SK-N-MC (cell line): ENCODE measurements around the gene CLIC4.

Source experiments
- EZH2 ChIP-seq: fragments of 200-600 bp; sonication (generic); IDR thresholded peaks from one replicate; pipeline ENCODE4 v1.6.1; 2017; ENCODE audit warnings: antibody characterized with exemption
- FOXP2 ChIP-seq: optimal IDR thresholded peaks from 2 replicates; pipeline ENCODE3; 2011; ENCODE audit warnings: mild to moderate bottlenecking, moderate library complexity; ENCODE audit not compliant: insufficient read depth; ENCODE audit errors: extremely low read length, control extremely low read depth
- POLR2AphosphoS5 ChIP-seq: IDR thresholded peaks from 2 replicates; pipeline ENCODE4 v1.6.1; 2012; ENCODE audit warnings: mild to moderate bottlenecking, low read depth, low read length, borderline replicate concordance

GRCh38 chr1:24795236-24795635 is 50.0 kb downstream of the CLIC4 start:
- TF ChIP-seq EZH2 (no peak), POLR2AphosphoS5 (no peak), FOXP2 (no peak)
